Activated CD4-positive, alpha-beta memory T cell treated with anti-CD3 and anti-CD28 coated beads for 36 hours (primary cell): ENCODE results near the gene OSBPL5. TPM values are rescaled to one million over a fixed set of nuclear protein-coding genes. Genes with fewer than 3 reads are reported as not detected.

Experiments used
- CTCF ChIA-PET: fragments of 350-600 bp; sonication (Branson Sonifier 250); formaldehyde crosslinking; loops from one replicate; lab custom pipeline; 2021; ENCODE audit warnings: antibody characterized with exemption, inconsistent platforms; lab: Charles Lee
- POLR2A ChIA-PET: fragments of 350-600 bp; sonication (Branson Sonifier 250); formaldehyde crosslinking; loops from one replicate; lab custom pipeline; 2021; ENCODE audit warnings: antibody characterized with exemption; lab: Charles Lee
- DNase-seq: peaks from one replicate; pipeline ENCODE4 v3.0.0-alpha.2; 2020
- H3K27ac Mint-ChIP-seq: one replicate; pipeline ENCODE4 v1.8.0; 2021; ENCODE audit warnings: mixed read lengths
- H3K27me3 Mint-ChIP-seq: one replicate; pipeline ENCODE4 v1.8.0; 2021; ENCODE audit warnings: mixed read lengths
- H3K36me3 Mint-ChIP-seq: one replicate; pipeline ENCODE4 v1.8.0; 2021; ENCODE audit warnings: mixed read lengths
- H3K4me1 Mint-ChIP-seq: one replicate; pipeline ENCODE4 v1.8.0; 2021; ENCODE audit warnings: low read depth, mixed read lengths
- H3K4me3 Mint-ChIP-seq: one replicate; pipeline ENCODE4 v1.8.0; 2021; ENCODE audit warnings: mild to moderate bottlenecking, mixed read lengths
- H3K9me3 Mint-ChIP-seq: one replicate; pipeline ENCODE4 v1.8.0; 2021; ENCODE audit warnings: mixed read lengths
- intact Hi-C: fragments of 100-400 bp; cut with micrococcal nuclease; formaldehyde crosslinking; loops from one replicate; pipeline ENCODE4 v1.15.1; 2023
- total RNA-seq, 2 experiments: library from RNA; stranded (reverse); gene quantifications; one replicate each; pipeline ENCODE4 v1.2.3, GENCODE V29; 2021

Gene OSBPL5
- total RNA-seq, 2 experiments from 2014 or later = 4.6 to 4.7 TPM

DNA sequence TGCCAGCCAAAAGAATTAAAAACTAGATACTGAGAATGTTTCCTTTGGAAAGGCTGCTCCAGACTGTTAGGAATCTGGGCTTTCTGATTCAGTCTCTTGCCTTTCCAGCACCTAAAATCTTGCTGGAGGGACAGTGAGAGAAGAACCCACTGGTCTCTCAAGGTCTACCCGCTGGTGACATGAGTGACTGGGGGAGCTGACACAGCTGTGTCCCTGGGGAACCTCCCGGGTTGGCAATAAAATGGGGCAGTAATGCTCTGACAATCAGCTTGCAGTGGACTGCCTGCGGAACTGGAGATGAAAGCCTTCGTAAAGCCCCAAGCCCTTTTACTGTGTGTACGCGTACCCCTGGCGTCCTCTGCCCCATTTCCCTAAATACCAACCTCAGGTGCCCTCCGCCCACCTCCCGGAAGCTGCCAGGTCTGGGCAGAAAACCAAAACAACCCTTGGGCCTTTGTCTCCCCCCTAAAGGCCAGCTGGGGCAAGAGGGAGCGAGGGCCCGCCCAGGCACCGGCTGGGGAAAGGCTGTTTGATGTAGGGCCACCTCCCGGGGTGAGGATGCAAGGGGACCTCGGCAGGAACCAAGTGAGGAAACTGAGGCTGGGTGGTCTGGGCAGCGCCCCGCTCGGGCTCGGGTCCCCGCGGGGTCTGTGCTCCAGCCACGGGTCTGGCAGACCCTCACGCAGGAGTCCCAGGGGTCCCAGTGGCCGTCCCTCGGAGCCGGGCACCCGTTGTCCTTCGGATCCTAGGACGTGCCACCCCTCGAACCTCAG lies 108.6 kb downstream of the OSBPL5 start:
- peaks cover 38% of the 10 kb centered on the region for H3K4me1 Mint-ChIP-seq
- peak overlapping the region; percentile 85 for H3K27ac Mint-ChIP-seq
- DNase-seq = peak; percentile 62

DNA sequence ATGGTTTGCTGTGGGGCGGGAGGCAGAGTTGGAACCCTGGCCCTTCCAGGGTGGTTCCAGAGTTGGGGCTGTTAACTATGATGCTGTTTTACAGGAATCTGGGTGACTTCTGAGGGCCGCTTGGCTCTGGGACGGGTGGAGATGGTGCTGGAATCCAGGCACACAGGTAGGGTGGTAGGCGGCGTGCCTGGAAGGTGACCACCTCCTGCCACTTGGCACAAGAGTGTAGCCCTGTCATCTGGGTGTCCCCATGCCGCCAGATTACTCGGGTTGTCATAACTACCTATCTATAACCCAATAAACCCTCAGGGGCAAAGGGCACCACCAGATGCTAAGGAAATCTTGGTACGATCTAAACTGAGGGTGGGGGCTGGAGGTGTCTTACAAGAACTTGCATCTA lies 109.2 kb downstream of the OSBPL5 start:
- Mint-ChIP-seq H3K4me1 (peaks cover 44% of the 10 kb centered on the region), H3K36me3 (peaks cover 18% of the 10 kb centered on the region), H3K4me3 (peak overlapping the region; percentile 89), H3K27me3 (no peaks in the 10 kb centered on the region), H3K27ac (peak overlapping the region; percentile 85), H3K9me3 (no peaks in the 10 kb centered on the region)
- intact Hi-C loops = loop anchor here (2.0 to 5.0 kb wide), 3 partner anchors 36 to 321 kb away; partner anchors contain the start of gene ZNF195
- CTCF ChIA-PET = interaction anchor here (0.8 to 5.4 kb wide), 2 partner anchors 36 to 168 kb away, joined by 3 to 24 read pairs; no protein-coding TSS in a partner anchor
- DNase-seq = no peak
- POLR2A ChIA-PET = interaction anchor here (0.6 to 0.8 kb wide), 2 partner anchors 123 to 179 kb away, joined by 3 to 4 read pairs; no protein-coding TSS in a partner anchor

More for the DNA sequence above, 108.6 kb downstream of the OSBPL5 start:
- H3K9me3 Mint-ChIP-seq = no peaks in the 10 kb centered on the region
- intact Hi-C loops = loop anchor here (1.0 to 5.0 kb wide), 4 partner anchors 36 to 656 kb away; partner anchors contain the start of genes TSSC4 and ZNF195
- ChIA-PET POLR2A (interaction anchor here (0.6 to 2.0 kb wide), 8 partner anchors 11 to 680 kb away, joined by 3 to 5 read pairs (median 4); partner anchors contain the start of gene CD81), CTCF (interaction anchor here (0.8 to 5.4 kb wide), 4 partner anchors 18 to 169 kb away, joined by 3 to 24 read pairs (median 4); no protein-coding TSS in a partner anchor)
- H3K4me3 Mint-ChIP-seq = peak overlapping the region; percentile 89
- peaks cover 18% of the 10 kb centered on the region for H3K36me3 Mint-ChIP-seq
- no peaks in the 10 kb centered on the region for H3K27me3 Mint-ChIP-seq

DNA sequence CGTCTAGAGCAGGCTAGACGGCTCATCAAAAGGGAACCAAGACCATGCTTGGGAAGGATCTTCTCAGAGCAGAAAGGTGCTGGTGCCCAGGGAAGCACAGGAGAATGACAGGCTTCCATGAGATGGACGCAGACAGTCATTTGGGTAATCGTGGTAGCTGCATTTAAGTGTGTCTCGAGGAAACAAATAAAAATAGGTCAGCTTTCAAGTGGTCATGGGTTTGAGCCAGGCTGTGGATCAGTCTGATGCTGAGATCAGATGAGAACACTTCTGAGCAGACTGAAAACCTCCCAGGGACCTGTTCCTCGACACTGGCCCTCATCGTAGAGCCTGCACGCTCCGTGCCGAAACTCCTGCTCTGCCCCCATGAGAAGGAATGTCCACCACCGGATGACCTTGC lies 112.5 kb downstream of the OSBPL5 start:
- POLR2A ChIA-PET = no interaction called here
- peaks cover 24% of the 10 kb centered on the region for H3K36me3 Mint-ChIP-seq
- CTCF ChIA-PET = interaction anchor here (5.0 kb wide), 1 partner anchor 37 kb away, joined by 64 read pairs; no protein-coding TSS in a partner anchor

DNA sequence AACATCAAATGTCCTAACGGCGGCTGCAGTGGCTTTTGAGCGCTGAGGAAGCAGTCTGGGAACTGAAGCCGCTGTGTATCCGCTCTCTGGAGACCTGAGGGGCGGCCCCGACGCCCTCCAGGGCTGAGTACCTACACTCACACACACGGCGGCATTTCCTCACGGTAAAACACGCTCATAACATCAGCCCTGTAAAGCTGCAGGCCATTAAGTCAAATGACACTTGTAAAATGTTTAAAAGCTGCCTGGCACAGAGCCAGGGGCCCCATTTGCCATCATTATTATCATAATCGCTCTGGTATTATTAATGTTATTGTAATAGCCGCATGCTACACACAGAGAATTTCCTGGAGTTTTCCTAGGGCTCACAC lies 113.0 kb downstream of the OSBPL5 start:
- no peak overlapping the region for H3K27ac Mint-ChIP-seq
- peaks cover 24% of the 10 kb centered on the region for H3K36me3 Mint-ChIP-seq
- H3K9me3 Mint-ChIP-seq = no peaks in the 10 kb centered on the region
- no peaks in the 10 kb centered on the region for H3K27me3 Mint-ChIP-seq
- peaks cover 59% of the 10 kb centered on the region for H3K4me1 Mint-ChIP-seq
- no peak for DNase-seq
- H3K4me3 Mint-ChIP-seq = no peak overlapping the region
- intact Hi-C loops = no loop called here
- ChIA-PET CTCF (interaction anchor here (0.9 to 5.0 kb wide), 2 partner anchors 14 to 38 kb away, joined by 3 to 64 read pairs; no protein-coding TSS in a partner anchor), POLR2A (no interaction called here)

More for the DNA sequence above, 112.5 kb downstream of the OSBPL5 start:
- Mint-ChIP-seq H3K4me3 (no peak overlapping the region), H3K9me3 (no peaks in the 10 kb centered on the region), H3K4me1 (peaks cover 62% of the 10 kb centered on the region), H3K27ac (no peak overlapping the region), H3K27me3 (no peaks in the 10 kb centered on the region)
- intact Hi-C loops = no loop called here
- DNase-seq = no peak

DNA sequence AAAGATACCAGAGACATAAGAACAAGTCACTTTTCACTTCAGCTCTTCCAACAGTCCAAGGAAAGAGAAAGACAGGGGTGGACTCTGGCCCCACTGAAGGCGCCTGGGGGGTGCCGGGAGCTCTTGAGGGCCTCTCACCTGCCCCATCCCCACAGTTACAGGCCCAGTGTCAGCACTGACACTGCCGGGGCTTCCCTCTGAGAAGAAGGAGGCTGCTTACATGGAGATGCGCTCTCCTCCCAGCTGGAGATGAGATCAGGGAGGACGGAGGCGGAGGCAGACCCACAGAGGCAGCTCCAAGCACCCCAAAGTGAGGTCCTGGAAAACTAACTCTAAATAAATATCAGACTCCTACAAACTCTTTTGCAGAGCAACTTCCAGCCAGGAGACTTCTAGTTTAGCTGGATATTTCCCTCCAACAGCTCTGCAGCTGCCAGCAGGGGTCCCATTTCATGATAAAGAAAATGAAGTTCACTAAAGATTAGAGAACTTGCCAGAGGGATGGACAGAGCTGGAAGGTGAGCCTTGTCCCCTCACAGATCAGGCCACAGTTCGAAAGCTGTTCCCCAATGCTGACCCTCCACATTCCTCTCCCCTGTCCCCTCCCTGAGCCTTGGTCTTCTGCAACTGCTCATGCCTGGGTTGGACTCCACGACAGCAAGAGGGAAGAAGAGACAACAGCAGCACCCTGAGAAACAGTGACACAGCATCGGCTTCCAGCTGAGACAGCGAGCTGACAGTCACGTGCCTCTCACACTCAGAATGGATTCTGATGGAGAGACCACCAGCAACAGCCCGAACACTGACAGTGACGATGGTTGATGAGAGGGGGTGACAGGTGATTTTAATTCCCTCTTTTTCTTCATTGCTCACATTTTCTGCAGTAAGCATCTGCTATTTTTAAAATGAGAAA lies 113.7 kb downstream of the OSBPL5 start:
- DNase-seq = no peak
- H3K36me3 Mint-ChIP-seq = peaks cover 22% of the 10 kb centered on the region
- intact Hi-C loops = no loop called here
- POLR2A ChIA-PET = interaction anchor here (1.9 kb wide), 1 partner anchor 40 kb away, joined by 4 read pairs; no protein-coding TSS in a partner anchor
- H3K27me3 Mint-ChIP-seq = no peaks in the 10 kb centered on the region
- H3K9me3 Mint-ChIP-seq = no peaks in the 10 kb centered on the region
- no peak overlapping the region for H3K4me3 Mint-ChIP-seq
- CTCF ChIA-PET = interaction anchor here (0.9 to 5.0 kb wide), 3 partner anchors 13 to 61 kb away, joined by 3 to 64 read pairs (median 3); no protein-coding TSS in a partner anchor
- H3K4me1 Mint-ChIP-seq = peaks cover 61% of the 10 kb centered on the region
- H3K27ac Mint-ChIP-seq = peak overlapping the region; percentile 93

DNA sequence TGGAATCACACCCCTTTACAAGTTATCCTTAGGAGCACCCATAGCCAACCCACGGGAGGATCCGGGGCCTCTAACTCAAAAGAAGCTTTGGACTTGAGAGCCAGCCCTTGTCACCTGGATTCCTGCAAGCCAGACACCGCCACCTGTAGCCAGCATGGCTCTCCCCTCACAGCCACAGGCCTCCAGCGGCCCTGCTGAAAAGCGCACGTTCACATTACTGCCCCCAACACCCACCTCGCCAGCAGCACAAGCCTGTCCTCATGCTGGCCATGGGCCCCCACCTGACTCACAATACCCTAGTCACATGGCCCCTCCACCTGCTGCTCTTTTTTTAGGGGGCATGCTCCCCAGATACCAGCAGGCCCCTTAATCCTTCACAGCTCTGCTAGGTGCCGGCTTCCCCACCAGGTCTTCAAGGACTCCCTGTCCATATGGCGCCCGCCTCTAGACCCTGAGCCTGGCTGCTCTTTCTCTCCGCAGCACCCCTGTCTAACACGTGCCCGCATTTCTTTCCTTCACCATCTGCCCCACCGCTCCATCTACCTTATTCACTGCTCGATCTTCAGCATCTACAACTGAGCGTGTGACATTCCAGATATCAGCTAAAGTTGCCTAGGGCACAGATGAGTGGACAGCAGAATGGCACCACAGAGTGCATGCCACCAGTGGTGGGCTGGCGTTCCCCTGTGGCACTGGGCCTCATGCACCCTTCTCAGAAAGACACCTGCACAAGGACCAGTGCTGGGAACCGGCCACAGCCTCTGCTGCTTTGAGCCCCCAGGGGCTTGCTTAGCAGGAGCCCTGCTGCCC lies 114.5 kb downstream of the OSBPL5 start:
- Mint-ChIP-seq H3K9me3 (no peaks in the 10 kb centered on the region), H3K4me1 (peaks cover 53% of the 10 kb centered on the region), H3K27ac (peak overlapping the region; percentile 93), H3K4me3 (peak overlapping the region; percentile 40), H3K27me3 (no peaks in the 10 kb centered on the region), H3K36me3 (peaks cover 18% of the 10 kb centered on the region)
- no peak for DNase-seq
- intact Hi-C loops = no loop called here
- ChIA-PET CTCF (interaction anchor here (0.8 to 5.0 kb wide), 5 partner anchors 13 to 62 kb away, joined by 3 to 64 read pairs (median 7); no protein-coding TSS in a partner anchor), POLR2A (interaction anchor here (1.1 to 1.9 kb wide), 4 partner anchors 41 to 62 kb away, joined by 4 to 9 read pairs (median 6); partner anchors contain the start of gene NAP1L4)

DNA sequence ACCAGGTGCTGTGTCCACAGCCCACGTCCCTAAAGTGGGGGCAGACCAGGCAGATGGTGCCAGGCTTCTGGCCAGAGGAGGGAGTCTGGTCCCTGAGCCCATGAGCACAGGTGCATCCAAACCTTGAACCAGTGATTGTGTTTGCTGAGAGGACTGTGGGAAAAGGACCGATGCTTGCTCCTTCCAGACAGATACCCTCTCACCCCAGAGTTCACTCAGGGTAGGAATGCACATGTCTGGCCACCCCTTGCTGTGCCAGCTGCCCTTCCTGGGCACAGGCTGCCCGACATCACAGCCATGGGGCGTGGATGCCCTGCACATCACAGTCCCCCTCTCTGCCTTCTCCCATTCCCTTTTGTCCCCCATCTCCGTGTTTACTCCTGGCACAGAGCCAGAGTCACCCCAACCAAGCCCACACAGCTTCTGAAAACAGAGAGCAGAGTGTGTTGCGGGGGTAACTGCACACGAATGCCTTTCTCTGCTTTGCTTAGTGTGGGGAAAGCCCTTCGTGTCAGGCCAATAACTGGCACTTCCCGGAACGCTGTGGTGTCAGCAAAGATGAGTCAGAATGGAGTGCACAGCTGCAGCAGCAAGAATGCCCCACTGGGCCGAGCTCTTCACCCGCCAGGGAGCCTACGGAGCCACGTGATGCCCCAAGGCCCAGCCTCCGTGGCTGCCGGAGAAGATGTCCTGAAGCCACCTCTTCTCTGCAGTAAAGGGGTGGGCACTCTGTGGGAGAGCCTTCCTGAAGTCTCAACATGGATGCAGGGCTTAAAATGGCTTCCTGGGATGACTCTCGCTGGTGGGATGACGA lies 115.5 kb downstream of the OSBPL5 start:
- peak; percentile 91 for DNase-seq
- peak overlapping the region; percentile 40 for H3K4me3 Mint-ChIP-seq
- peaks cover 18% of the 10 kb centered on the region for H3K36me3 Mint-ChIP-seq
- H3K9me3 Mint-ChIP-seq = no peaks in the 10 kb centered on the region
- H3K4me1 Mint-ChIP-seq = peaks cover 48% of the 10 kb centered on the region
- no peaks in the 10 kb centered on the region for H3K27me3 Mint-ChIP-seq
- peak overlapping the region; percentile 93 for H3K27ac Mint-ChIP-seq
- intact Hi-C loops = no loop called here
- POLR2A ChIA-PET = interaction anchor here (1.1 to 1.9 kb wide), 4 partner anchors 42 to 61 kb away, joined by 4 to 9 read pairs (median 6); partner anchors contain the start of gene NAP1L4
- CTCF ChIA-PET = interaction anchor here (0.8 to 5.0 kb wide), 8 partner anchors 12 to 359 kb away, joined by 3 to 64 read pairs (median 4); no protein-coding TSS in a partner anchor

DNA sequence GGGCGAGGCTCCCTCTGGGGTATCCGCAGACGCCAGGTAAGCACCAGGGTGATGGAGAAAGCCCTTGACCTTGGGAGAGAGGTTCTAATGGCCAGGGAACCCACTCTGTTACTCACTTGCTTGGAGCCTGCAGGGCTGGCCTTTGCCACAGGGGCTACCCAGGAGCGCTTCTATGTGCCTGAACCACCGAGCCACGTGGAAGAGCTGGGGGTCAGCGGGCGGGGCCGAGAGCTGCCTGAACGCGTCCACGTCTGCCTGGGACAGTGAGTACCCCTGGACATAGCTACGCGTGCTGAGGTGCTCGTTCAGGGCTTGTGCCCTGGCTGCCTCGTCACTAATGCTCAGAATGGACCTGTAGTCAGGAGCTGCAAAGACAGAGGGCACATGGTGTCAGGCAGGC lies 117.5 kb downstream of the OSBPL5 start:
- no peak for DNase-seq
- ChIA-PET POLR2A (no interaction called here), CTCF (interaction anchor here (1.0 to 5.0 kb wide), 5 partner anchors 10 to 44 kb away, joined by 3 to 64 read pairs (median 7); no protein-coding TSS in a partner anchor)
- H3K4me1 Mint-ChIP-seq = peaks cover 40% of the 10 kb centered on the region
- peaks cover 14% of the 10 kb centered on the region for H3K36me3 Mint-ChIP-seq
- H3K4me3 Mint-ChIP-seq = no peak overlapping the region
- intact Hi-C loops = no loop called here
- no peaks in the 10 kb centered on the region for H3K27me3 Mint-ChIP-seq
- no peaks in the 10 kb centered on the region for H3K9me3 Mint-ChIP-seq
- peak overlapping the region; percentile 43 for H3K27ac Mint-ChIP-seq

DNA sequence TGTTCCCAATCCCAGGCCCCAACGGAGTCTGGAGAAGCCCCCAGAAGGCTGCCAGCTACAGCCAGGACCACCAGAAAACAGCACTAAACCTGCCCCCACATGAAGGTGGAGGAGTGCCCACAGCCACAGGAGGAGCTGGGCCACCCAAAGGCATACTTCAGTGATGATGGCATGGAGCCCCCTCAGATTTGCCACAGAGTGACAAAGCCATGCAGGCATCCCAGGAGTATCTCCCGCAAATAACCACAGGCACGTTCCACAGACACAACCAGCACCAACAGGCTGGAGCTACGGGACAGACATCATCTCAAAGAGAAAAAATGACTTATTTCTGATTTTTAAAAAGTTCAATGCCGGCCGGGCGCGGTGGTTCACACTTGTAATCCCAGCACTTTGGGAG lies 118.5 kb downstream of the OSBPL5 start:
- H3K9me3 Mint-ChIP-seq = no peaks in the 10 kb centered on the region
- H3K4me3 Mint-ChIP-seq = no peak overlapping the region
- ChIA-PET CTCF (interaction anchor here (1.0 to 4.3 kb wide), 3 partner anchors 9 to 45 kb away, joined by 3 to 23 read pairs (median 7); no protein-coding TSS in a partner anchor), POLR2A (interaction anchor here (0.6 to 1.3 kb wide), 2 partner anchors 11 to 13 kb away, joined by 3 to 4 read pairs; partner anchors contain the start of gene CARS1)
- H3K4me1 Mint-ChIP-seq = peaks cover 36% of the 10 kb centered on the region
- H3K27me3 Mint-ChIP-seq = no peaks in the 10 kb centered on the region
- H3K27ac Mint-ChIP-seq = no peak overlapping the region
- H3K36me3 Mint-ChIP-seq = peaks cover 18% of the 10 kb centered on the region
- no peak for DNase-seq
- intact Hi-C loops = no loop called here

DNA sequence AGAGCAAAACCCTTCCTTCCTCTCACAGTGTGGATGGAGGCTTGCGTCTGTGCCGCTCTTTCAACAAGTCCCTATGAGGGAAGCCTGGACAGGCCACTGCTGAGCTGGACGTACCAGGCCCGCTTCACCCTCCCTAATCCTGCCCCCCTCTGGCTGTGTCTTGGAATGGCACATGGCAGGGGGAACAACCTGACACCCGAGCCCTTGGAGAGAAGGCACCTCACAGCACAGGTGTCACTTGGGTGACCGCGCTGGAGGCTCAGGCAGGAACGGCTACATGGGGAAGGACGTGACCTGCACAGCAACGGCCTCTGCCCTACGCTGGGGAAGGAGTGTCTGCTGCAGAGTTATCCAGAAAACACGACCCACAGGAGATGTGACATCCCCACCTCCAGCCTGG lies 118.9 kb downstream of the OSBPL5 start:
- intact Hi-C loops = no loop called here
- peaks cover 31% of the 10 kb centered on the region for H3K4me1 Mint-ChIP-seq
- ChIA-PET CTCF (interaction anchor here (0.7 to 4.3 kb wide), 4 partner anchors 9 to 70 kb away, joined by 3 to 23 read pairs (median 5); no protein-coding TSS in a partner anchor), POLR2A (interaction anchor here (1.3 kb wide), 1 partner anchor 11 kb away, joined by 4 read pairs; the partner anchor contains the start of gene CARS1)
- peaks cover 19% of the 10 kb centered on the region for H3K36me3 Mint-ChIP-seq
- no peaks in the 10 kb centered on the region for H3K9me3 Mint-ChIP-seq
- no peak overlapping the region for H3K4me3 Mint-ChIP-seq
- no peaks in the 10 kb centered on the region for H3K27me3 Mint-ChIP-seq
- DNase-seq = no peak
- H3K27ac Mint-ChIP-seq = no peak overlapping the region
